WI38 (cell line): ENCODE results near the gene NRROS.

ENCODE experiments used
- H3K4me3 ChIP-seq: 2 replicates; pipeline ENCODE4 v1.5.1; 2011; ENCODE audit warnings: low read depth, mild to moderate bottlenecking, control low read depth, low read length
- CTCF ChIP-seq: IDR thresholded peaks from 2 replicates; pipeline ENCODE4 v1.5.1; 2012; ENCODE audit warnings: low read depth, mild to moderate bottlenecking, control low read depth, low read length

The NRROS gene

DNA sequence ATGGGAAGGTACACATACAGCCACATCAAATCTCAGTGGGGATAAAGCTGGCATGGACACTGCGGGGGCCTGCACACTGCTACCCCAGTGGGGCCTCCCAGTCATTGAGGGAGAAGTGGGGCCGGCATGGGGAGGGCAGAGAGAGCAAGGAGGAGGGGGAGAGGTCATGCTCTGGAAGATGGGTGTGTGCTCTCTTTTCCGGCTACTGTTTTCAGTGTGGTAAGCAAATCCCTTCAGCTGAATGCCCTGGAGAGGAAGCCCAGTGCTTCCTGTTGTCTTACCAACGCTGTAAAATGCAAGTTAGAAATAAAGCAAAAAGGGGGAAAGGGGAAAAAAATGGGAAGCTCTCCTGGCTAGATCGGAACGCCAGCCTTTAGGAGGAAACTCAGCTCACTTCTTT is 30.8 kb downstream of the NRROS start:
- no peak for TF ChIP-seq CTCF
- H3K4me3 ChIP-seq, result no peak overlapping the region

GRCh38 chr3:196673632-196674031 is 34.1 kb downstream of the NRROS start:
- TF ChIP-seq CTCF, result no peak

GRCh38 chr3:196677353-196677752 is 37.9 kb downstream of the NRROS start:
- no peak for TF ChIP-seq CTCF
- H3K4me3 ChIP-seq, result no peak overlapping the region

More at GRCh38 chr3:196673632-196674031, 34.1 kb downstream of the NRROS start:
- H3K4me3 ChIP-seq, result no peak overlapping the region

- H3K4me3 ChIP-seq, result no peak overlapping the region
- no peak for TF ChIP-seq CTCF
These were observed 38.4 kb downstream of the NRROS start for GRCh38 chr3:196677931-196678330.

DNA sequence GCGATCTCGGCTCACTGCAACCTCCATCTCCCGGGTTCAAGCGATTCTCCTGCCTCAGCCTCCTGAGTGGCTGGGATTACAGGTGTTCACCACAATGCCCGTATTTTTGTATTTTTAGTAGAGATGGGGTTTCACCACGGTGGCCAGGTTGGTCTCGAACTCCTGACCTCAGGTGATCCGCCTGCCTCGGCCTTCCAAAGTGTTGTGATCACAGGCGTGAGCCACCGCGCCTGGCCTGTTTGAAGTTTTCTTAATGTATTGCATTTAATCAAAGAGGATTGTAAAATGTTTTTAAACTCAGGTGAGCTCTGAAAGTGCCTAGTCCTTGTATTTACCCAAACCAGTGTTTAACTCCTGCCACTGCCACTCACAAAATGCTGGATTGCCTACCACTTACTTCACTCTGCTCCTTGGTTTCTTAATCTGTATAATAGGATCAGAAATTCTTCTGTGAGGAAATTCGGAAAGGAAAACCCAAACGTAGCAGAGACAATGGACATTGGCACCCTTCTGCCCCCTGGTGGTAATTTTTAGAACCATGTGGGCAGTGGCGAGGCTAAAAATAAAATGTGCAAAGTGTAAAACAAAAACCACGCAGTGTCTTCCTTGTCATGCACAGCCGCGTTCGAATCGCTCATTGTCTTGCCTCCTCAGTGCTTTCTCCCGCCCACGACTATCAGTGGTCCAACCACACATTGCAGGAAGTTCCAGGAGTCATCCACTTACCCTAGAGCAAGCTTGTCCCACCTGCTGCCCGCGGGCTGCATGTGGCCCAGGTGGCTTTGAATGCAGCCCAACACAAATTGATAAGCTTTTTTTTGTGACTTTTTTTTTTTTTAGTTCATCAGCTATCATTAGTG is 45.3 kb downstream of the NRROS start:
- TF ChIP-seq CTCF, result peak; percentile 70
- no peak overlapping the region for H3K4me3 ChIP-seq

DNA sequence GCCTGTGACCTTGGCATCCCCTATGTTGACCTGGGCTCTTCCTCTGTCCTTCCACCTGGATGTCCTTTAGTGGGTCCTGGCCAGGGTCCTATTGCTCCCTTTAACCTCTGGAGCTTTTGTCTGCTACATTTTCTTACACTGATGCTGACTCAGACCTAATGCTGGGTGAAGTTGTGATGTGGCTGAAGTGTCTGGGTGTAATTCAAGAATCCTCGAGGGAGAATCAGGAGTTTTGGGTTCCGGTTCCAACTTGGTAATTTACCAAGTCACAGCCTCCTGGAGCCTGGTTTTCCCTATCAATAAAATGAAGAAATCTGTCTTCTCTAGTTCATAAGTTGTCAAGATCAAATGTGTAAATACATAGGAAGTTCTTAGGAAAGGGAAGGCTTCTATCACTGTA is 46.9 kb downstream of the NRROS start:
- no peak for TF ChIP-seq CTCF
- no peak overlapping the region for H3K4me3 ChIP-seq

DNA sequence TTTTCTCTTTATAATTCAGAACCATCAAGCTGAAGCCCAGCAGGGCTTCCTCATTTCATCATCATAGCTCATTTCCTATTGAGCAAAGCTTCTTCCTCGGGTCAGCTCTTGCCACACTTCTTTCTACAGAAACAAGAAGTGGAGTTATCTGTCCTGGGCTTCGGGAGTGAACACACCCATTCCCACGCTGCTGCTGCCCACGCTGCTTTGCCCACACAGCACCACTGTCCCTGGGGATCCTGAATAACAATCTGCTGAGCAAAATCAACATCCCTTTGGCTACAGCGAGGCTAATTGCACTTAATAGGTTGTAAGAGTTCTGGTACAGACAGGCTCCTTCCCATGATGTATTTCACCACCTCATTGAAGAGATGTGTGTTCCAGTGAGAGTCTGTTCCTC is 48.9 kb downstream of the NRROS start:
- TF ChIP-seq CTCF, result no peak
- no peak overlapping the region for H3K4me3 ChIP-seq
